Cerebellar nuclear complex (tissue), 1 donor: ENCODE measurements around the gene RAB8B.

Source experiments
- DNase-seq, 2 experiments: peaks; one replicate each; lab custom pipeline; 2025; lab: John Stamatoyannopoulos, UW

Gene RAB8B

DNA sequence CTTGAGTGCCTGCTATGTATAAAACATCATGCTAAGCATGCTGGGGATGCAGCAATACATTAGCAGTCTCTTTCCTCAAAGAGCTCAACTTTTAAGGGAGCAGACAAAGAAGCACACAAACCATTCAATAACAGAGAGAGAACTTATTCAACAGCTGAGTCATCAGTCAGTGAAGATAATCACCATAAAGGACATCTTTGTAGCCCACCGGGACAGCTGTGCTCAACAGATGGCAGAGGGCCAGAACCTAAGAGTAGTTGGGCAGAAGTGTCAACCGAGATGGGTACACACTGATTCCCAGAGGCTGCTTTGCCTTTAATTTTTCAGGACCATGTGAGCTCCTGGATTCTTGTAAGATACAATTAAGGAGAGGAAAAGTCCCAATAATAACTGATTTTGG lies 4.2 kb upstream of the RAB8B start:
- no peak for DNase-seq

GRCh38 chr15:63186065-63186464 lies 3.3 kb upstream of the RAB8B start:
- no peak for DNase-seq

GRCh38 chr15:63187589-63188226 lies 1.7 kb upstream of the RAB8B start:
- no peak for DNase-seq

DNA sequence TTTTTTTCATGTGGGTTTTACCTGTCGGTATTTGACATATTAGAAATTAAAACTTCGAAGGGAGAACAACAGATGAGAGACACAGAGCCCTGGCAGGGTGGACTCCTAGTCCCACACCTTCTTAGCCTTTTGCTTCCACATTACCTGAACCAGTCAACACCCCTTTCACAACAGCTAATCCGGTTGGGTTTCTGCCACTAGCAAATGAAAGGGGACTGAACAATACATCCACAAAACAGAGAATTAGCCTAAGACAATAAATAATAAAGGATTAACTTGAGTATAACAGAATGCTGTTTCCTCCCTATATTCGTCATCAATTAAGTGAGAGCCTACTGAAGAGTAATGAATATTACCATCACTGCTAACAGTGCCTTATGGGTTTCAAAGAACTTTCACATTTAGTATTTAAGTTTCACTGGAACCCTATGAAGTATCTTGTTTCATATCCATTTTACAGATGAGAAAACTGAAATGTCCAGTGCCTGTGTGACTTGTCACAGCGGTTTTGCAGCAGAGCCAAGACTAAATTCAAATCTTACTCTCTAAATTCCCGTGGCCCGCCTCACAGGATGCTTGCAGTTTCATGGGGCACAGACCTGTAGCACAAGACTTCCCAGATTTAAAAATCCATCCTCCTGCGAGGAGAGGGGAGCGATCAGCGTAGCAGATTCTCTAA lies 1.0 kb upstream of the RAB8B start:
- DNase-seq, result no peak

DNA sequence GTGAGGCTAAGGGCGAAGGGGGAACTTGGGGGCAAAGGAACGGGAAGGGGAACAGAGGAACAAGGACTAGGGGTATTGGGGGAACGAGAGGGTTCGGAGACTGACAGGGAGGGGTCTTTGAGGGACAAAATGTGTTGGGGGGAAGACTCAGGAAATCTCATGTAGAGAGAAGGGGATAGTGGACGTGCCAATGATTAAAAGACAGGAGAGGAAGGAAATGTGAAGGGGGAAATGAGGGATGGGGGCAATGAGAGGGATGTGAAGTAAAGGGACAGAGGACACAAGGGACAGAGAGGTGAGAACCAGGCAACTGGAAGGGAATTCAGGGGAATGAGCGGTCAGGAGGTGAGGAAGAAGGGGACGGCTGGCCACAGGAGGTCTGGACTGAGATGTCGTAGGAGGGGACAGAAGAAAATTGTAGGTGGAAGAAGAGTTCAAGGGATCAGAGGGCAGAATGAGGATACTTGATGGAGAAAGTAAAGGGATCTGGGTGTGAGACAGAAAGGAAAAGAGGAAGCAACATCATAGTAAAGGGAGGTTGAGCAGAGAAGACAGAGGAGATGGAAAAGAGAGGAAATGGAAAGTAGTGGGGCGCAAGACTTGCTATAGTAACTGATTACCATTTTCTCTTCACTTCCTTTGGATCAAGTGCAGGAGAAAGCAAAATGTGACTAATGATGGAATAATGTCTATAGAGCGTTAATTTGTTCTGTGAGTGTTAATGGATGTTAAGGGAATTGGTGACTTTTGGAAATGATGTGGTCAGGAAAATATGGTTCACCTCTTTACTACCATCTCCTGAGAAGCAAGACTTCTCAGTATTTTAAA lies 749 bp downstream of the RAB8B start:
- no peak for DNase-seq

GRCh38 chr15:63190769-63191649 lies 1.6 kb downstream of the RAB8B start:
- DNase-seq, result no peak

DNA sequence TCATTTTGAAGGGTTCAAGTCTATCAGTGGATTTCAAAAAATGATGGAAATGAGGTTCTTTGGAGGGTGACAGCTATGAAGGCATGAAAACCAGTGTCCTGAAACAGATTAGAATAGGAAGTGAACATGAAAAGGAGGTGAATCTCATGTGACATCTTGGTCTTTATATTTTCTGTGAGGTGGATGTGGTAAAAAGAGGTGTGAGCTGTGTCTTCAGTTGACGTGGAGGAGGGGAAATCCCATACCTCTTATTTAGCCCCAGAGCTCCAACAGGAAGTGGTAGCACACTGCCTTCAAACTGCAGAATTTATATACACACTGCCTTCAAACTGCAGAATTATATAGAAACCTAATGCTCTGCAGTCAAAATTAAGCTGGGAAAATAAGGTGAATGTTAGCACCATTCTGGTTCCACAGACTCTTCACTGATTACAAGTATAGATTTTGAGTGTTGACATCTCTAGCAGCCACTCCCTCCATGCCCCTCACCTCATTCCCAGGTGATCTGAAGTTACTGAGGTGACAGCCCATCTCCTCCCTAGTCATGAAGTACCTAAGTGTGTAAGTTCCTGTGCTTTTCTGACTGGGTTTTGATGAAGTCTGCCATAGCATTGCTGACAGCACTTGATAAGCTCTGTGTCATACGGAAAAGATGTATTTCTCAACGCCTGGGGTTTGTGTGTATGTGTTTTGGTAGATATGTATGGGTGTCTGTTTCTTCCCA lies 2.7 kb downstream of the RAB8B start:
- no peak for DNase-seq

DNA sequence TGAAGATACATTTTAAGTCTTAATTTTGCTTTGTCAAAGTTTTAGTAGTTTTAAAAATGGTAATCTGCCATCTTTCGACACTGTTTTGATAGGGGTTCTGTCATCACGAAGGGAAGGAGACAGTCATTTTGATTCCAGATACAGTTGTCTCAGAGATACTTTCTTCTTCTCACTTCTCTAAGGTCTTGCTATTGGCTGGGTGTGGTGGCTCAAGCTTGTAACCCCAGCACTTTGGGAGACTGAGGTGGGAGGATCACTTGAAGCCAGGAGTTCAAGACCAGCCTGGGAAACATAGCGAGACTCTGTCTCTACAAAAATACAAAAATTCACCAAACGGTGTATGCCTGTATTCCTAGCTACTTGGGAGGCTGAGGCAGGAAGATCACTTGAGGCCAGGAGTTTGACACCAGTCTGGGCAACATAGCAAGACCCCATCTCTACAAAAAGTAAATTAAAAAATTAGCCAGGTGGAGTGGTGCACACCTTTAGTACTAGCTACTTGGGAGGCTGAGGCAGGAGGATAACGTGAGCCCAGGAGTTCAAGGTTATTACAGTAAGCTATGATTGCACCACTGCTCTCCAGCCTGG lies 3.3 kb downstream of the RAB8B start:
- no peak for DNase-seq

DNA sequence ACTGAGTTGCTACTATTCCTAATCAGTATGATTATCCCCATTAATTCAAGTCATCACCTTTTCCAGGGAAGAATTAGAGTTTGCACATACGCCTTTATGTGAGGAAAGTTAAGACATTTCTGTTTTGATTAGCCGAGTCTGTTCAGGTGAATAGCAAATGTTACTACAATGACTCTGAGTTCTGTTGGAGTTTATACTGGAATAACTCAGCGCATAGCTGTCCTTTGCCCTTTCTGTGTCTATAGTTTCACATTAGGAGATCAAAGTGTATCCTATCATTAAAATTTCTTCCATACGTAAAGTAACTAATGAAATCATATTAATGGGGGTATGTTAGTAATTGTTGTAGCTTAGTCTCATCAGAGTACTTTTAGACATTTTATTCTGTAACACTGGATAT lies 4.9 kb downstream of the RAB8B start:
- DNase-seq, result no peak

- DNase-seq, result no peak
Observed at GRCh38 chr15:63194880-63195568, 5.6 kb downstream of the RAB8B start.

DNA sequence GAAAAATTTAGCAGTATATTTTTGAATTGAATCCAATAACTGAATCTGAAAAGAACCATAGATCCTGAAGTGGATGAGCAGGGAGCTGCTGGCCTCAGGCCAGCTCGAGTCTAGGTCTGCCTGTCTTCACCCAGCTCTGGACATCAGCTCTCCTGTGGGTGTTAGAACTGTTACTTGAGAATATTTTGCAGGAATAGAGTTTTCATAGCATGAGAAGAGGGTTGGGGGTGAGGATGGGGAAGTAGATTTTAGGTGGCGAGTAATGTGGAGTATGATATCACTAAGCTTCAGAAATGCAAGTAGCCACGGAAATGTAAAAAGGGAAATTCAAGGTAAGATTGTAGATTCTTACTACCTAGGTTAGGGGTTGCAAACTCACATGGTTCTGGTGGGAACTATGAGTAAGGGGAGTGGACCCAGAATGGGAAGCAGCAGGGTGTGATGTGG lies 6.2 kb downstream of the RAB8B start:
- no peak for DNase-seq

DNA sequence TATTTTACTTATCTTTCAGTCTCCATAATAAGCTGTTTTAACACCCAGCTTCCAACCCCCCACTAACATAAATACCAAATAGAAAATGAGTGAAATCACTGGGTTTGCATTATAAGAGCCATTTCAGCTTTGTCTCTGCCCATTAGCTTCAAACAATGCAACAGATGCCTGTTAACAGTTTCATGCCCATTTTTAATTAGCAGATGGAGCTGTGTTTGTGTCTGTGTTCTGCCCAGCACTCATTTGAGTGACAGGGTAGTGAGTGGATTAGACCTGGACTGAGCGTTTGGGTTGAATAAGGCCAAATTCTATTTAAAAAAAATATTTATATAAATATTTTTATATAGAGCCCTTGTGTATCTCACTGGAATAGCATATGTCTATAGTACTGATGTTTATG lies 7.4 kb downstream of the RAB8B start:
- DNase-seq, result no peak

DNA sequence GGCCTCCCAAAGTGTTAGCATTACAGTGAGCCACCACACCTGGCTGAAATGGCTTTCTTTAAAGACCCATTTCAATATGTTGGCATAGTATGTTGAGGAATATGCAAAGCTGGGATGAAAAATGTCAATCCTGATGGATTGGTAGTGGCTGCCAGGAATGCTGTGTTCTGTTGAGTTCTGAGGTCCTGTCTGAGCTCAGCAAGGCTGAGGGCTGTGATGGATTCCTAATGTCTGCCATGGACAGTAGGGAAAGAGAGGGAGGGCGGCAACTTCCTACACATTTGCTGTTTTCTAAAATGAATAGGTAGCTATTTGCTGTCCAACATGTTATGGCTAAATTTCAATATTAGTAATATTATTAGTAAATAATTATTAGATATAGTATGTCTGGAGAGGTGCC lies 8.2 kb downstream of the RAB8B start:
- DNase-seq, result no peak

DNA sequence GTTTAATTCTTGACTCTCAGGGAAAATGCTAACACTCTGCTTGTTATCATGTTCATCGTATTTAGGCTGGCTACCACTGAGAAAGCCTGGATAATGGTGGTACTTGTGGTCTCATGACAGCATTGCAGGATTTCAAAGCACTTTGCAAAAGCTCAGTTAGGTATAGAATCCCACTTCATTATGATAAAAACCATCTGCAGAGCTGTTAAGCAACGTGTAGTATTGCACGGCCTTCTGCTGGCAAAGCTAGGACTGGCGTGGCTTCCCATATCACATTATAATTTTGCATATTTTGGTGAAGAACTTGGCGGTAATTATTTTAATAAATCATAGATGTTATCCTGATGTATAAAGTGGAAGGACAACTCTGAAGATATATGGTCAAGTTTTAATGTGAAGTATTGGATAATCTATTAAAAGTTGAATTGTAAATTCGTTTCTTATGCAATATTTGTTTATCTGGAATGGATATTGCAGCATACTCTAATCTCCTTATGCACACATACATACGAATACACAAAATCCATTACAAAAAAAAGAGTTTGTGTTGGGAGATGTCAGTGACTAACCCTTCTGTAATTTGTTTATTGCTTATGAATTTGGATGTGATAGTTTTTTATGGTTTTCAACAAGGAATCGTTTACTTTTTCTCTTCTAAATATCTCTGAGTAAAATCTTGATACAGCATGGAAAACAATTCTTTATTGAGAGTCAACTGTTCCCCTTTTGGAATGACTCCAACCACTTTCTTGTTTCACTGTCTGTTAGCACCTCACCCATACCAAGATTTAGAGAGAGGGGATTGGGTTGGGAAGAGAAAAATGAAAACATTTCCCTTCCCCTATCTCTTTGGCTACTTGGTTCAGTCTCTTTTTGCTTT lies 9.2 kb downstream of the RAB8B start:
- DNase-seq, result no peak

DNA sequence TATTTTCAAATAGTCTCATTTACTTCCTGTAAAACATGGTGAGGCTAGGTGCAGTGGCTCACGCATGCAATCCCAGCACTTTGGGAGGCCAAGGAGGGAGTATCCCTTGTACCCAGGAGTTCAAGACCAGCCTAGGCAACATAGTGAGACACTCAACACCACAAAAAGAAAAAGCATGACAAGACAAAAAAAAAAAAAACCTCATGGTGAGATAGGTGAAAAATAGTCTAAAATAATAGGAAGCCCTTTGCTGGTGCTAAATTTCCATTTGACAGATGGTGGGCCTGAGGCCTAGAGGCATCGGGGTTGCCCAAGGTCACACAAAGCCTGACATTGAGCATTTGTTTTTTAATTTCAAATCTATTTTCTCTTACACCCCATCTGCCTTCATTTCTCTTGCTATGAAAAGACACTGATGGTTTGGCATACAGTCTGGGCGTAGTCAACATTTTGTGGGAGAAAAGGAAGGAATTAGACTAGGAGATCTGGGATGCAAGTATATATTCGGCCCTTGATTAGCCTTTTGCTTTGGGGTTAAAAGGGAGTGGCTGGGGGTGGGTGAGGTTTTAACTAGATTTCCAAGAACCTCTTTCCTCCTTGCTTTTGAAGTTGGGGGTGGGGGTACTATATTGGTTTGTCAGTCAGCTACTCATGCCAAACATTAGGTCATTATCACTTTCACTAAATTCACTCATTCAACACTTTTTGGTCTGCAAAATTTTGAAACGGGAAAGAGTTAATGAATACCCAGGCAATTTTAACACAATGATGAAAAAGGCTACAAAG lies 11.3 kb downstream of the RAB8B start:
- no peak for DNase-seq

DNA sequence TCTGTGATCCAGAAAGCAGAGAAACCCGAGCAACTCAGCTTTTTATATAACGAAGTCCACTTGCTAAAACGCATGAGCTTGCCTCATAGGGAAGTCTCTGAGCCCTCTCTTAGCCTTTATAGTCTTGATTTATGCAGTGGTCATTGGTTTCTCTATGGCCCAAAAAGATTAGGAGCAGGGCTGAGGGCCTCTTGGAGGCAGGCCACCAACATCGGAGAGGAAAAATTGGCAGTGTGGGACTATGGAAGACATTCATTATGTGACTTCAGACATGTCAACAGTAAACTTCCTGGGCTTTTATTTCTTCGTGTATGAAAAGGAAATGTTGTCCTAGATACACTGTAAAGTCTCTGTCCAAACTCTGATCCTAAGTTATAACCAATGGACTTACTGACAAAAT lies 13.5 kb downstream of the RAB8B start:
- no peak for DNase-seq

DNA sequence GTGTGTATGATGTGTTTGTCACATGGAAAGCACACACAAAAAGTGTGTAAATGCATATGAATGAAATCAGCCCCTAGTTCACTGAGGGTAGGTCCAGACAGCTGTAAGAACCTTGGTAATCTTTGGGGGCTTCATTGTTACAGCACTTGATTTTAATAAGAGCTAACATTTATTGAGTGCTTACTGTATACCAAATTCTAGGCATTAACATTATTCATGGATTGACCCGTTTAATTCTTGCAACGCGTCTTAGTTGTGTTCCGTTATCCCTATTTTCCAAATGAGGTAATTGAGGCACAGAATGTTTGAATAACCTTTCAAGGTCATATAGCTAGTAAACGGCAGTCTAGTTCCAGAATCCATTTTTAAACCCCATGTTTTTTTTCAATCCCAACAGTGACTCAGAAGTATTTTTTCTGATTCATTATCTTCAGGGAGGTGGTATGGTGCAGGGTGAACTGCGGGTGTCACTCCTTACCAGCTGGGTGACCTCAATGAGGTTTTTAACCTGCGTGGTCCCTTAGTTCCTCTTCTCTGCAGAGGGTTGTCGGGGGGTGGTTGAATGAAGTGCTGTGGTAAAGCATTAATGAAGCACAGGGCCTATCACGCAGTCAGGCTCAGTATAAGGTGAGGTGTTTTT lies 14.2 kb downstream of the RAB8B start:
- no peak for DNase-seq

DNA sequence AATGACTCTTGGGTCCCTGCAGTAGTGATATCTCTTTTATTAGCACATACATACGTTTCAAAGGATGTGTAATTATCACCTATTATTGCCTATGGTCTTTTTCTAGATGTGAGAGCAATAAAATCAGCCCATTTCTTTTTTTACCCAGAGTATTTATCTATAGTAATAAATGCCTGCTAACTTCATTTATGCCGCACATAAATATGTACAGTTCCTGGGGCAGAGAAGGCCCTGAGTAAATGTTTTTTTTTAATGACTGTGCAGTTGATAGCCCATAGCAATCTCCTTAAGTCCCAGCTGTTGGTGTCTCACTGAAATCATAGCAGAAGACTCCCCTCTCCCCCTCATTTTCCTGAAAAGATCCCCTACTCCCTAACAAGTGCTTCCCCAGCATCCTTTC lies 16.7 kb downstream of the RAB8B start:
- no peak for DNase-seq
